Measurements from ENCODE around the gene RGPD5.
"Not testable (repeated sequence)": the region's sequence is repeated elsewhere in the genome, so short reads cannot be mapped to it uniquely, and the experiment has no call there.

Gene RGPD5

GRCh38 chr2:109894141-109894540 is 100.0 kb downstream of the RGPD5 start:
- DNase-seq = not testable (repeated sequence)

GRCh38 chr2:109895090-109895869 is 101.2 kb downstream of the RGPD5 start:
- not testable (repeated sequence) for DNase-seq

- DNase-seq = not testable (repeated sequence)
Measured at GRCh38 chr2:109896212-109896611, 102.1 kb downstream of the RGPD5 start.

DNA sequence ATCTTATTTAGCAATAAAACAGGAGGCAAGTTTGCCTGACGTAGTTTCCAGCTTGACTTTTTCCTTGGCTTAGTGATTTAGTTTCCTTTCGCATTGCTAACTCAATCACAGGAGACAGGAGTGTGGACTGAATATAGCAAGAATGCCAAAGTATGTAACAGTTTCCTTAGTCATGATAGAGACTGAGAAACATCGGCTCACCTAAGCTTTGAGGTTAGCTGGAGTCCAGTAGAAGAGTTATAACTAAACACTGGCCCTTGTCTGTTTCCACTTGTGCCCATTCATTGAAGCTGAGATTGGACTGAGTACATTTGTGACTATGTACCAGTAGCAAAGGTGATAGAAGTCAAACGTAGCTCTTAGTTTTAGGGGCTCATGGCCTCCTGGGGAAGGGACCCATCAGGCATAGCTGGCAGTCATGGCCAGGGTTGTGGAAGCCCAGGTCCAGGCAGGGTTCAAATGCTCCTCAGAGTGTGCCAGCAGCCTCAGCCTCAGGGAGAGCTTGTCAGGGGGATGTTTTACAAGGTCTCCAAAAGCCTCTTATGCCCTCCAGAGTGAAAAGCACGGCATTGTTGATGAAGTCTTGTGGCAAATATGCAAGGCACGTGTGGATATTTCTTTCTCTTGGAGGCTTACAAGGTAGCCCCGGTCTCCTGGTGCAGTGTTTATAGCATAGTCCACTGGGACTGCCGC is 103.8 kb downstream of the RGPD5 start:
- DNase-seq = not testable (repeated sequence)

DNA sequence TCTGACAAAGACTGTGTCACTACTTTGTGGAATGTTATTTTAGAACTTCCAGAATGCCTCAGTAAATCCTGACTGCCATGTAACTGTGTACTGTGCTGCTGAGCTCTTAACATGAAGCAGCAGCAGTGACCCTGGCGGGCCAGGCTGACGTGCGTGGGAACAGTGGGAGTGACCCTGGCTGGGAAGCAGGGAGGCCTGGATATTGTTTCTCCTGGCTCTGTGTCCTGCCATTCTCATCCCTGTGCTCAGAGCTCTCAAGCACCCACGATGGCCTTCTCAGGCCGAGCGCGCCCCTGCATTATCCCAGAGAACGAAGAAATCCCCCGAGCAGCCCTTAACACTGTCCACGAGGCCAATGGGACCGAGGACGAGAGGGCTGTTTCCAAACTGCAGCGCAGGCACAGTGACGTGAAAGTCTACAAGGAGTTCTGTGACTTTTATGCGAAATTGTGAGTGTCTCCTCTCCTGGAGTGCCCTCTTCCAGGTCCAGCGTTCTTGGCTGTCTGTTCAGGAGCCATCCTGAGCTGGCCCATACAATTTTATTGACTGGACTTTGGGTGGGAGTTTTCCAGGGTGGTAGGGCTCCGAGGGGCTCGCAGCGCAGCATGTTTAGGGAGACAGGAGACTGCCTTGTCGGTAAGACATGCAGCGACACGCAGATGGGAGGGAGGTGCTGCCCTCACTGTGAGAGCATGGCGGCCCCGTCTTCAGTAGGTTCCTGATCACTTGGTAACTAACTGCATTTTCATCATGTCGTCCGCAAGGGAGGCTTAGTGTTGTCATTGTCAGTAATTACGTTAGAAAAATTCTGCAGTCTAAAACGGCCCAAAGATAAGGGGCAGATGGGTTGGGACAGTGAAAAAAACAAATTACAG is 104.6 kb downstream of the RGPD5 start, which contains the start of gene LIMS3:
Gene LIMS3, plus strand, starts transcription at position 227 of the 875 bp plus-strand sequence. Its CDS starts 41 bp downstream, at position 268.
- DNase-seq = not testable (repeated sequence)

DNA sequence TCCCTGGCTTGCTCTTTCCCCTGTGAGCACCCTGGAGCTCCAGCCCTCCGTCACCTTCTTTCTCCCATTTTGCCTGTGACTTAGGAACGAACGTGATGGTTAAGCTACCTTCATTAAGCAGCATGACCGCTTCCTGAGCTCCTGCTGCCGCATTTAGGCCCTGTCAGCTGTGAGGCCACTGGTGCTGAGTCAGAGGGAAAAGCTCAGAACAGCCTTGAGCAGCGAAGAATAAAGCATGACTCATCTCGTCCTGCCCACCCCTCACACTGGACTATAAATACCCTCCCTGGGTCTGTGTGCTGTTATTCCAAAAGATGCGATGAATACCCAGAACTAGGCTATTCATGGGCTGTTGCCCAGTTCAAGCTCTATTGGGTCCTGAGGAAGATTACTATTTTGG is 111.7 kb downstream of the RGPD5 start:
- DNase-seq = not testable (repeated sequence)
